Activated T-cell treated with anti-CD3 and anti-CD28 coated beads, Interleukin-2, amount 50 U/mL, for 1 hour (primary cell): Measurements from ENCODE around the gene SLC2A3.
"Not testable (repeated sequence)": the region's sequence is repeated elsewhere in the genome, so short reads cannot be mapped to it uniquely, and the experiment has no call there.

Source experiments
- DNase-seq: peaks from one replicate; pipeline ENCODE4 v3.0.0-alpha.2; 2020

The SLC2A3 gene

DNA sequence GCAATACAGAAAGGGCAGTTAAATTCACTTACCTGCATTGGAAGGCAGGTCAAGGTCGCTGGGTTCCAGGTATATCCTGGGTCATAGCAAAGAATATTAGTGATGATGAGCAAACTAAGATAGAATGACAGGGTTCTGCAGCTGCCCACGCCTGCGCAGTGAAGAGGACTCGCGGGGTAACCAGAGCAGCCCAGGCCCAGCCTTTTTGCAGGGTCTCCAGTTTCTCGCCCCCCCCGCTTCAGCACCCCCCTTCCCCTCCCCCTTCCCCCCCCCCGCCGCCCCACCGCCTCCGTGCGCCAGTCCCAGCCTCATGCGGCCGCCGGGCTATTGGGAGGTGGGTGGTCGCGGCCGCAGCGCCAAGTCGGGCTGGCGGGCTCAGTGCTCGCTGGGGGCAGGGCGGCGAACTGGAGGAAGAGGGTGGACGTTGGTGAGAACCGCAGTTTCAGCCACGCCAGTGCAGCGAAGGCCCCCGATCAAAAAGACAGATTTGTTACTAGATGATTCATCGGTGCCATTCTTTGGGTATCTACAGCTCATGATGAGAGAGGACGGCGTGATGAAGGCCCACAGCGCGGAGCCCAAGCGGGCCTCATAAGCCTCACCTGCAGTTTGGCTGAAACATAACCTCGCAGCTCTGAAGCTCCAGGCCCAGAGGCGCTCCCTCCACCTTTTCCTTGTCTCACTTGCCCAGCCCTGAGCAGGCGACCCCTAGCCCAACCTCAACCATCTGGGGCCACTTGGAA lies 20.2 kb downstream of the SLC2A3 start:
- no peak for DNase-seq

DNA sequence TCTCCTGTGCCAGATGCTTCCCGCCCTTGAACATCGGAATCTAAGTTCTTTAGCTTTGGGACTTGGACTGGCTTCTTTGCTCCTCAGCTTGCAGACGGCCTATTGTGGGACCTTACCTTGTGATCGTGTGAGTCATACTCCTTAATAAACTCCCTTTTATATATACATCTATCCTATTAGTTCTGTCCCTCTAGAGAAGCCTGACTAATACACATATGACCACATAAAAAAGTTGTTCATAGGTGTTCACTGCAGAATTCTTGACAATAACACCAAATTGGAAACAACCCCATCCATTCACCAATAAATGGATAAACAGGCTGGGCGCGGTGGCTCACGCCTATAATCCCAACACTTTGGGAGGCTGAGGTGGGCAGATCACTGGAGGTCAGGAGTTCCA lies 25.9 kb downstream of the SLC2A3 start:
- not testable (repeated sequence) for DNase-seq

DNA sequence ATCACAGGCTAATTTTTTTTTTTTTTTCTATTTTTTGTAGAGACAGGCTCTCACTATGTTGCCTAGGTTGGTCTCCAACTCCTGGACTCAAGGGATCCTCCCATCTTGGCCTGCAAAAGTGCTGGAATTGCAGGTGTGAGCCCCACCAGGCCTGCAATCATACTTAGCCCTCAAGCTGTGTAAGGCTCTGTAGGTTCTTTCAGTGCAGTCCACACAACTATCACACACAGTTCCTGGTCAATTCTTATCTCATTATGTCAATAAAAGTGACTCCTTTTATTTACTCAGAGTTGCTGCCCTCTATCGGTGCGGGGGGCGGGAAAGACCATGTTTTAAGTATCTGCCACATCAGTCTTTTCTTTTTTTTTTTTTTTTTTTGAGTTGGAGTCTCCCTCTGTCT lies 29.0 kb downstream of the SLC2A3 start:
- DNase-seq: no peak

DNA sequence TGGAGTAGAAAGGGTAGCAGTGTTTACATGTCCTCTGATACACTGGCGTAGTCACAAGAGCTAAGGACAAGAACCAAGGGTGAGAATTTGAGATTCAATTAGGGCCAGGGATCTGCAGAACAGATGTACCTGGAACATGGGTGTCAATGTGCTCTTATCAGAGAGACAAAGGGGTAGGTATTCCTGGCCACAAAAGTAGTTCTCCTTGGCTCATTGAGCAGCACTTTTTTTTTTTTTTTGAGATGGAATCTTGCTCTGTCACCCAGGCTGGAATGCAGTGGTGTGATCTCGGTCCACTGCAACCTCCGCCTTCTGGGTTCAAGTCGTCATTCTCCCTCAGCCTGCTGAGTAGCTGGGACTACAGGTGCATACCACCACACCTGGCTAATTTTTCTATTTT lies 29.7 kb downstream of the SLC2A3 start:
- not testable (repeated sequence) for DNase-seq

DNA sequence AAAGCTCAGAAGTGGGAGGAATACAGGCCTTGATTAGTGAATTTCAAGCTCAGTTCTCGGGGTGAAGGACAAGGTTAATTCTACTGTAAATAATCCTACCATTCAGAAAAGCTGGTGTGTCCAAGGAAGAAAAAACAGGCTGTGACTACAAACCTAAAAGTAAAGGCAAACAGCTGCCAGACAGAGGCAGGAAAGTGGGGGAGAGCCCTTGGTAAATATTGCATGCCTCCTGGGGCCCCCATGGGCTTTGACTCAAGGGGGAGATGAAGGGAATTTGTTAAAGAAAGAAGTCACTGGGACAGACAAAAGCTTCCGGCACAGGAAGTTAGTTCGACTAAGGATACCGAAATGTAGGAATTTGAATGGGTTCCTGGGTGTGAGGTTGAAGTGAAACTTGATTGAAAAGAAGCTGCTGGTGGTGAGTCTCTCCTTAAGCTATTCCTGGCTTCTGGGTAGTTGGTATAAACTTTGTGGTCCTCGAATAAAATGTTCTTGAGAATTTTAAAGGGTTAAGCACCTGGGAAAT lies 30.3 kb downstream of the SLC2A3 start:
- DNase-seq: not testable (repeated sequence)

DNA sequence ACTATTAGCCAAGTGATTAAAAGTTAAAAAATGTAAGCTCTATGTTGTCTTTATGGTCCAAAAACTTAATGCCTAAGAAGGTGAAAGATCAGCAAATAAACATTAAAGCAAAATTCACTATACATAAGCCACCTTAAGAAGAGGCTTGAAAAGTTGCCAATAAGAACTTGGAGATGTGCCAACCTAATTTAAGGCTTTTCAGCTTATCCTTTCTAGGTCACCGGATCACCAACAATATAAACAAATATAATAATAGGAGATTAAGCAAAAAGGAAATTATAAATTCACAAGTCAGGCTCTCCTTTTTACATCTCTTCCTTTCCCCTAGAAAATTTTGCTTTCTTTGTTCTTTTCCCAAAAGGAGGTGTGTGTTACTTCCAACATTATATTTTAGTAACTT lies 30.9 kb downstream of the SLC2A3 start:
- DNase-seq: no peak

DNA sequence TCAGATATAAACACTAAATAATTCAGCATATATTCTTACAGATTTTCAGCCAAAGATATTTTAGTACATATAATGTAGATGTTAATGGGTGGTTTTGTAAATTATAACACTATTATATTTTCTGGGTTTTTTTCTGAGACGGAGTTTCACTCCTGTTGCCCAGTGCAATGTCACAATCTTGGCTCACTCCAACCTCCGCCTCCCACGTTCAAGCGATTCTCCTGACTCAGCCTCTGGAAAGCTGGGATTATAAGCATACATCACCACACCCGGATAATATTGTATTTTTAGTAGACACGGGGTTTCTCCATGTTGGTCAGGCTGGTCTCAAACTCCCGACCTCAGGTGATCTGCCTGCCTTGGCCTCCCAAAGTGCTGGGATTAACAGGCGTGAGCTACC lies 33.6 kb downstream of the SLC2A3 start:
- not testable (repeated sequence) for DNase-seq

DNA sequence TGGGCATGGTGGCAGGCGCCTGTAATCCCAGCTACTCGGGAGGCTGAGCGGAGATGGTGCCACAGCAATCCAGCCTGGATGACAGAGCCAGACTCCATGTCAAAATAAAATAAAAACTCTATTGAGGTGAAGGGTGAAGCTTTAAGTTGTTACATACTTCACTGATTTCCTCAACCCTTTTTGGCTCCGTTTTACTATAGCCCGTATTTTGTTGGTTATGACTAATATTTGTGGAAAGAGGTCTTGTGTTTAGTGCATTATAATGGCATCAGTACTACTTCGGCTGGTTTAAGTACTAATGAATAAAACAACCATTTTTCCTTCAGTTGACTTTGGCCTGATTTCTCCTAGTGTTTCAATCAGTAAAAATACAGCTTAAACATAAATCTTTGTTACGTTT lies 36.2 kb downstream of the SLC2A3 start:
- DNase-seq: no peak

DNA sequence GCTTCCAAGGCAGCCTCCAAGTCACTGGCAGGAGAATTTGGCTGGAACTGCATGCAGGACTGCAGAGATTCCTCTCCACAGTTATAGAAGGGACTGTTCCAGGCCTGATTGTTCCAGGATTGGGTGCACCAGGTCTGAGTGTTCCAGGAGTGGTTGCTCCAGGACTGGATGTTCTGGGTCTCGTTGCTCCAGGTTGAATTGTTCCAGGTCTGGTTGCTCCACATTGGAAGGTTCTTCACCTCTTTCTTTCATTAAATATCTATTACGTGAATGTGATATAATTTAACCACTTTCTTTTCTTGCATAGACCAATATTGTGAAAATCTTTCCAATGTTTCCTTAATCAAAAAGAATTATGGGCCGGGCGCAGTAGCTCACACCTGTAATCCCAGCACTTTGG lies 39.3 kb downstream of the SLC2A3 start:
- not testable (repeated sequence) for DNase-seq

DNA sequence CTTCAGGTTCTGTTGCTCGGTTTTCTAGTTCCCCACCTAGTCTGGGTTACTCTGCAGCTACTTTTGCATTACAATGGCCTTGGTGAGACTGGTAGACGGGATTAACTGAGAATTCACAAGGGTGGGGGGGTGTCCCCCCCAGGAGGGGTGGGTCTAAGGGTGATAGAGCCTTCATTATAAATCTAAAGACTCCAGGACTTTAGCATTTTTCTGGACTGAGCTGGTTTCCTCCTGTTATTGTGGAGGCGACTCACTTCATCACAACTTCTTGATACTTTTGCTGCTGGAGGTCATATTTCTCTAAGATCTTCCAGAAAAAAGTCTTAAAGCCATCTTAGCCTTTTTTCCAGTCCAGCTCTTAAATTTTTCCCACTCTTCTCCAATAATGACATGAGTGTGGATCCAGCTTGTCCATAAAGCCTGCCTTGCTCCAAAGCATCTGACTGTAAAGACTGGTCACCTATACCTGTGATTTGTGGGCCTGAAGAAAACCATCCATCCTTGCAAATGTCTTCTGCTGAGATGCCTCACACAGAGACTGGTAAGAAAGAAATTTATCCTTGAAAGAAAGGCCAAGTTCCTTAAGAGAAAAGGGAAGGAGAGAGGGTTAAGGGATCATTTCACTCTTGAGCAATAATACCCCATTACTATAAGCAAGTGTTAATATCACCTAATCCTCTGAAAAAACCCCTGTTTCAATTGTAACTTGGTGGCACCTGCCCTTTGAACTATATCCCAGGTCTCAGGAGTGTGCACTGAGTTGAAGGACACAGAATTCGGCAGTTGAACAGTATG lies 43.6 kb downstream of the SLC2A3 start:
- DNase-seq: no peak

DNA sequence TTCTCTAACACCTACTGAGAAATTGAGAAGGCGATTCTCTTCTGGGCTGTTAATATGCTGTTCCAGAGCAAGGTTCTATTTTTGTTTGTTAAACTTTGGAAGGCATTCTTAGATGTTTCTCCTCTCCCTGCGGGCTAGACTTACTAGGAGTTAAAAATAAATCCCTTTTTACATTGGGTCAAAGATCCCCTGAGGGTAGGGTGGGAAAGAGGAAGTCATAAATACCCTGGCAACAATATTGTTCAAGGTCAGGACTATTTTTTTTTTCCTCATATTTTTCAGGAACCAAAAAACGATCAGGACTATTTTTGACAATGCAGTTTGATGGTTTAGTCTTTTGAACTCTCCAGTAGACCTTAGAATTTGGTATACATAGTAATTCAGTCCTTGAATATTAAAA lies 51.3 kb downstream of the SLC2A3 start:
- DNase-seq: no peak

DNA sequence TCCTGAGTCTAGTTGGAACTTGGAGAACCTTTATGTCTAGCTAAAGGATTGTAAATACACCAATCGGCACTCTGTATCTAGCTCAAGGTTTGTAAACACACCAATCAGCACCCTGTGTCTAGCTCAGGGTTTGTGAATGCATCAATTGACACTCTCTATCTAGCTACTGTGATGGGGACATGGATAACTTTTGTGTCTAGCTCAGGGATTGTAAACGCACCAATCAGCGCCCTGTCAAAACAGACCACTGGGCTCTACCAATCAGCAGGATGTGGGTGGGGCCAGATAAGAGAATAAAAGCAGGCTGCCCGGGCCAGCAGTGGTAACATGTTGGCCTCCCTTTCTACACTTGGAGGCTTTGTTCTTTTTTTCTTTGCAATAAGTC lies 54.3 kb downstream of the SLC2A3 start:
- DNase-seq: not testable (repeated sequence)

DNA sequence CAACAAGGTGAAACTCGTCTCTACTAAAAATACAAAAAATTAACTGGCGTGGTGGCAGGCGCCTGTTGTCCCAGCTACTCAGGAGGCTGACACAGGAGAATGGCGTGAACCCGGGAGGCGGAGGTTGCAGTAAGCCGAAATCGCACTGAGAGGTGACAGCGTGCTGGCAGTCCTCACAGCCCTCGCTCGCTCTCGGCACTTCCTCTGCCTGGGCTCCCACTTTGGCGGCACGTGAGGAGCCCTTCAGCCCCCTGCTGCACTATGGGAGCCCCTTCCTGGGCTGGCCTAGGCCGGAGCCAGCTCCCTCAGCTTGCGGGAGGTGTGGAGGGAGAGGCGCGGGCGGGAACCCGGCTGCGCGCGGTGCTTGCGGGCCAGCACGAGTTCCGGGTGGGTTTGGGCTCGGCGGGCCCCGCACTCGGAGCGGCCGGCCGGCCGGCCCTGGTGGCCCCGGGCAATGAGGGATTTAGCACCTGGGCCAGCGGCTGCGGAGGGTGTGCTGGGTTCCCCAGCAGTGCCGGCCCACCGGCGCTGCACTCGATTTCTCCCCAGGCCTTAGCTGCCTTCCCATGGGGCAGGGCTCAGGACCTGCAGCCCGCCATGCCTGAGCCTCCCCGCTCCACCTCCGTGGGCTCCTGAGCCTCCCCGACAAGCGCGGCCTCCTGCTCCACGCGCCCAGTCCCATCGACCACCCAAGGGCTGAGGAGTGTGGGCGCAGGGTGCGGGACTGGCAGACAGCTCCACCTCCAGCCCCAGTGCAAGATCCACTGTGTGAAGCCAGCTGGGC lies 54.8 kb downstream of the SLC2A3 start:
- not testable (repeated sequence) for DNase-seq

DNA sequence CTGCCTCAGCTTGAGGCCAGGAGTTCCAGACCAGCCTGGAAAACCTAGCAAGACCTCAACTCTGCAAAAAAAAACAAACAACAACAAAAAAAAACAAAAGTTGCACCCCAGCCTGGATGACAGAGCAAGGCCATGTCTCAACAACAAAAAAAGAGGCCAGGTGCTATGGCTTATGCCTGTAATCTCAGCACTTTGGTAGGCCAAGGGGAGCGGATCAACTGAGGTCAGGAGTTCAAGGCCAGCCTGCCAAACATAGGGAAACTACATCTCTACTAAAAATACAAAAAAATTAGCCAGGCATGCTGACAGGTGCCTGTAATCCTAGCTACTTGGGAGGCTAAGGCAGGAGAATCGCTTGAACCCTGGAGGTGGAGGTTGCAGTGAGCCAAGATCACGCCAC lies 56.7 kb downstream of the SLC2A3 start:
- DNase-seq: no peak

DNA sequence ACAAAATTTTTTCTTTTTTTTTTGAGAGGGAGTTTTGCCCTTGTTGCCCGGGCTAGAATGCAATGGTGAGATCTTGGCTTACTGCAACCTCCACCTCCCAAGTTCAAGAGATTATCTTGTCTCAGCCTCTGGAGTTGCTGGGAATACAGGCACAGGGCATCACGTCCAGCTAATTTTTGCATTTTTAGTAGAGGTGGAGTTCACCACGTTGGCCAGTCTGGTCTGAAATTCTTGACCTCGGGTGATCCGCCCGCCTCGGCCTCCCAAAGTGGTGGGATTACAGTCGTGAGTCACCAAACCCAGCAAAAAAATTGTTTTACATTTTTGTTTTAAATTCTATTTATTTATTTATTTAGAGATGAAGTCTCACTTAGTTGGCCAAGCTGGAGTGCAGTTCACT lies 58.6 kb downstream of the SLC2A3 start:
- DNase-seq: no peak

DNA sequence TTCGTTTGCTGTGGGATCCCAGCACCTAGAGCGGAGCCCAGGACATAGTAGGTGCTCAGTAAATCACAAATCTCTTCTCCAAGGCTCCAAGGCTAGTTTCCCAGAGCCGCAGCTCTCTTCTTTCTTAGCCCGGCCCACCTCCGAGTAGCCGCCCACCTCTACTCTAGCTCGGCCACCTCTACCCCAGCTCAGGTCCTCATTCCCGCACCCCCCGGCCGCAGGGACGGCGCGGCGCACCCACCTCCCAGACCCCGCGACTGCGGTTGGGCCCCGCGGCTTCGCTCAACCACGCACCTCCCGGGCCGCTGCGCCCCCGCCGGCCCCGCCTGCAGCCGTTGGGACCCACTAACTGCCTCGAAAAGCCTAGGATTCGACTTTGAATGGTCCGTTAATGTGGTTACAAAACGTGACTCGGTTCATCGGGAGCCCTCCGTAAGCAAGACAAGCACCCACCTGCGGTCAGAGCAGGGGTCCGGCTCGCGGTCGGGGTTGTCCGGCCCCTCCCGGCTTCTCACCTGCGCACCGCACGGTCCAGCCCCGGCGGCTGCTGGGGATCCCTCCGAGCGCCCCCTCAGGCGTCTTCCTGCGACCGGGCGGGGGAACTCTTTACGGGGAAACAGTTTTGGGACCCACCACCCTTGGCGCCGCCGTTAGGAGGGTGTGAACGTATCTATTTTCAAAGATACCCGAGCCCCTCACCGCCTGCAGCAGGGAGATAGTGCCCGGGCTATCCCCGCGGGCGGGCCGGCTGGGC lies 63.2 kb downstream of the SLC2A3 start, which contains the start of gene SLC2A14:
Gene SLC2A14 (minus strand): TSS at position 350 of the 754 bp plus-strand sequence. CDS start 3,035 bp downstream, outside the sequence.
- no peak for DNase-seq

DNA sequence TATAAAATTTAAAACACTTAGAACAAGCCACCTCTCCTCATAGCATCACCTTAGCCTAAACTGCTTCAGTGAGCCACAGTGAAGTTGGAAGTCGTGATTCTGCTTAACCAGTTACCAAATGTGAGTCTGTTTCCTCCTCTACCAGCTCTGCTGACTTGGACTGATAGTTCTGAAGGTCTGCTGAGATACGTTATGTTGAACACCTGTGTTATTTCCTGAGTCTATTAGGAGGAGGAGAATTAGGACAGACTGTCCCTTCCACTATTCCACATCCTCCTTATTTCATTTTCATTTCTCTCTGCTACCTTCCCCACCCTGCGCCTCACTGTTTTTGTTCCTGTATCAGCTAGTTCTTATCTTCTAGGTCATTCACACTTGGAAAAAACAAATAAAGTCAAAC lies 65.7 kb downstream of the SLC2A3 start:
- DNase-seq: no peak
